ENCODE results near the gene RPL10. TPM values are rescaled to one million over a fixed set of nuclear protein-coding genes. Genes with fewer than 3 reads are reported as not detected.

RPL10 gene
- total RNA-seq, 1 experiment from 2014 or later = 2,110 TPM

- Mint-ChIP-seq H3K4me3 (no peak overlapping the region), H3K4me1 (no peaks in the 10 kb centered on the region), H3K36me3 (ENCODE audit: insufficient read depth in 1 of 3, low read depth in 3 of 3) (peaks cover 34 to 83% (median 74%) of the 10 kb centered on the region in 3 experiments), H3K27ac (no peak overlapping the region), H3K27me3 (ENCODE audit: low read depth) (peaks cover 2% of the 10 kb centered on the region), H3K9me3 (peaks cover 48 to 58% of the 10 kb centered on the region in 2 experiments)
- H3K27ac ChIP-seq (ENCODE audit: insufficient read length, low read depth, low read length) = no peak overlapping the region
- TF ChIP-seq CTCF (conservative IDR thresholded peaks at IDR 0.05) = no peak
- H2BK5ac ChIP-seq (ENCODE audit: insufficient read length, low read length) = no peak overlapping the region
- H4K5ac ChIP-seq (ENCODE audit: insufficient read length, low read depth, low read length) = no peak overlapping the region
- H3T11ph ChIP-seq (ENCODE audit: low read length) = no peak overlapping the region
- DNase-seq = no peak
- no peak overlapping the region for H2BK15ac ChIP-seq (ENCODE audit: low read depth, low read length)
- H3K23ac ChIP-seq (ENCODE audit: insufficient read length, low read depth, low read length) = no peak overlapping the region
- H3K4me1 ChIP-seq (ENCODE audit: insufficient read depth, low read length) = no peaks in the 10 kb centered on the region
- peaks cover 29% of the 10 kb centered on the region for H3K9me3 ChIP-seq (ENCODE audit: control insufficient read depth, low read depth, low read length)
- no peak overlapping the region for H2BK120ac ChIP-seq (ENCODE audit: low read depth, low read length, poor library complexity, severe bottlenecking)
- peaks cover 3% of the 10 kb centered on the region for H4K20me1 ChIP-seq (ENCODE audit: control insufficient read depth, insufficient read depth, insufficient read length)
- no peak overlapping the region for H3K56ac ChIP-seq (ENCODE audit: insufficient read length, low read depth, low read length)
- no peak overlapping the region for H3K18ac ChIP-seq (ENCODE audit: insufficient read length, low read depth, low read length)
- H2BK12ac ChIP-seq (ENCODE audit: insufficient read length, low read depth, low read length) = no peak overlapping the region
- H2AK5ac ChIP-seq (ENCODE audit: insufficient read length, low read length) = no peak overlapping the region
- H3K79me2 ChIP-seq (ENCODE audit: insufficient read depth, low read length) = no peaks in the 10 kb centered on the region
- no peak overlapping the region for H3K14ac ChIP-seq (ENCODE audit: insufficient read depth, low read length)
- no peak overlapping the region for H2BK20ac ChIP-seq (ENCODE audit: low read depth, low read length, poor library complexity, severe bottlenecking)
- no peaks in the 10 kb centered on the region for H3K23me2 ChIP-seq (ENCODE audit: insufficient read length, low read depth, low read length, poor library complexity, severe bottlenecking)
- no peaks in the 10 kb centered on the region for H3K79me1 ChIP-seq (ENCODE audit: insufficient read depth, low read depth, low read length, poor library complexity, severe bottlenecking)
- H3K9ac ChIP-seq (ENCODE audit: extremely low read depth, insufficient read length, low read length) = no peak overlapping the region
- H2AFZ ChIP-seq (ENCODE audit: low read length) = no peak overlapping the region
- no peak overlapping the region for H3K4me2 ChIP-seq (ENCODE audit: insufficient read depth, insufficient read length, low read length)
- no peak overlapping the region for H3K4ac ChIP-seq (ENCODE audit: low read depth, low read length)
- whole genome bisulfite sequencing (ENCODE audit: extremely low coverage, insufficient read length, low lambda C conversion rate) = no CpG with 5 or more reads among the region's 30 CpGs
- H3K27me3 ChIP-seq (ENCODE audit: insufficient read depth, low read length) = no peaks in the 10 kb centered on the region
- H4K8ac ChIP-seq (replicated peaks; ENCODE audit: insufficient read length, low read depth, low read length) = no peak overlapping the region
- H4K91ac ChIP-seq (ENCODE audit: insufficient read length, low read depth, low read length) = no peak overlapping the region
Measured at GRCh38 chrX:154355094-154355775, 42.9 kb upstream of the RPL10 start.
